Astrocyte of the spinal cord (primary cell): ENCODE results near the gene SLC4A8.

Experiments used
- DNase-seq: peaks from one replicate; pipeline ENCODE4 v3.0.0; 2011; ENCODE audit warnings: low read depth, low spot score
- H3K4me3 ChIP-seq: 2 replicates; pipeline ENCODE4 v1.5.1; 2011; ENCODE audit warnings: low read depth, mild to moderate bottlenecking, low read length, moderate library complexity
- in situ Hi-C: cut with HindIII; loops from 2 replicates; pipeline ENCODE4 v1.10.0; 2017; ENCODE audit warnings: low sequenced_read_pairs
- TF ChIP-seq, protein P1 (sequence below): IDR thresholded peaks from 2 replicates; pipeline ENCODE4 v1.5.1; 2012; ENCODE audit warnings: low read depth, mild to moderate bottlenecking, low read length, inconsistent platforms

The SLC4A8 gene

GRCh38 chr12:51434305-51434704, 9.7 kb downstream of the SLC4A8 start:
- DNase-seq, result no peak

DNA sequence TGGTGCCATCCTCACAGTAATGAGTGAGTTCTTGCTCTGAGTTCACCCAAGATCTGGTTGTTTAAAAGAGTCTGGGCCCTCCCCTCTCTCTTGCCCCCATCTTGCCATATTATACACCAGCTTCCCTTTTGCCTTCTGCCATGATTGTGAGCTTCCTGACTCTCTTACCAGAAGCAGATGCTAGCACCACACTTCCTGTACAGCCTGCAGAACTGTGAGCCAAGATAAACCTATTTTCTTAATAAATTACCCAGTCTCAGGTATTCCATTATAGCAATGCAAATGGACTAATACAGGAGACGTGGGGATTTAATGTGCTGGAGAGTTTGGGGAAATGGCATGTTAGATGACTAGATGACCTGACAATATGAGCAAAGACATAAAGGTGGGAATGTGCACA, 12.8 kb downstream of the SLC4A8 start:
- no peak overlapping the region for H3K4me3 ChIP-seq
- no peak for DNase-seq
- in situ Hi-C loops, result no loop called here
- TF ChIP-seq, protein P1, sequence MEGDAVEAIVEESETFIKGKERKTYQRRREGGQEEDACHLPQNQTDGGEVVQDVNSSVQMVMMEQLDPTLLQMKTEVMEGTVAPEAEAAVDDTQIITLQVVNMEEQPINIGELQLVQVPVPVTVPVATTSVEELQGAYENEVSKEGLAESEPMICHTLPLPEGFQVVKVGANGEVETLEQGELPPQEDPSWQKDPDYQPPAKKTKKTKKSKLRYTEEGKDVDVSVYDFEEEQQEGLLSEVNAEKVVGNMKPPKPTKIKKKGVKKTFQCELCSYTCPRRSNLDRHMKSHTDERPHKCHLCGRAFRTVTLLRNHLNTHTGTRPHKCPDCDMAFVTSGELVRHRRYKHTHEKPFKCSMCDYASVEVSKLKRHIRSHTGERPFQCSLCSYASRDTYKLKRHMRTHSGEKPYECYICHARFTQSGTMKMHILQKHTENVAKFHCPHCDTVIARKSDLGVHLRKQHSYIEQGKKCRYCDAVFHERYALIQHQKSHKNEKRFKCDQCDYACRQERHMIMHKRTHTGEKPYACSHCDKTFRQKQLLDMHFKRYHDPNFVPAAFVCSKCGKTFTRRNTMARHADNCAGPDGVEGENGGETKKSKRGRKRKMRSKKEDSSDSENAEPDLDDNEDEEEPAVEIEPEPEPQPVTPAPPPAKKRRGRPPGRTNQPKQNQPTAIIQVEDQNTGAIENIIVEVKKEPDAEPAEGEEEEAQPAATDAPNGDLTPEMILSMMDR, result no peak

More at GRCh38 chr12:51434305-51434704, 9.7 kb downstream of the SLC4A8 start:
- no peak overlapping the region for H3K4me3 ChIP-seq
- in situ Hi-C loops, result no loop called here
- TF ChIP-seq, protein P1, result no peak

DNA sequence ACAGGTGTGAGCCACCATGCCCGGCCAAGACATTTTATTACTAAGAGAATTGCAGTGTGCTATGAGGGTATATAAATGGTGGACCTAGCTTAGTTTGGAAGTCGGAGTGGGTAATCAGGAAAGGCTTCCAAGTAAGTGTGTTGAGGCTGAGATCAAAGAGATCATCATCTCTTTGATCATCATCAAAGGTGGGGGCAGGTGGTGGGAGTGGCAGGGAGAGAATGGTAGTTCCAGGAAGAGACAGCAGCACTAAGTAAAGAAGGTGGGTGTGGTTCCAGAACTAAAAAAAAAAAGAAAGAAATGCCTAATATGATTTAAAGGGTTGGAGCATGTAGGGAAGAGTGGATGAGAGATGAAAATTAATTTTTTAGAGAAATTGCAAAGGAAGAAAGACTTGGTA, 14.7 kb downstream of the SLC4A8 start:
- in situ Hi-C loops, result no loop called here
- no peak overlapping the region for H3K4me3 ChIP-seq
- TF ChIP-seq, protein P1, result no peak
- no peak for DNase-seq

DNA sequence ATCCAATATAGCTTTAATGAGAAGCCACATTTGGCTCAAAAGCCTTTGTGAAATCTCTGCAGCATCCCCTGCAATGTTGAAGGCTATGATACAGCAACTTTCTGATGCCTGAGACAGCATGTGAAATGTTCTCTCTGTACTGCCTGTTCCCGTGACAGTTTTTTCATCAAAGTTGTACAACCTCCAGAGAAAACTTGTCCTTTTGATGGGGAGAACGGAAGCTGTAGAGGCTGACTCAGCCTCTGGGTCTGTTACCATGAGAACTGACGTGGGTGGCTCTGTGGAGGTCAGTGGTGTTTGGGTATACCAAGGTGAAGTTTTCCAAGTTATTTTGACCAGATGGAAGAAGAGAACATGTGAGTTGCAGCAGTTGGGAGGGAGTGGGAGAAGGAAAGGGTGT, 17.0 kb downstream of the SLC4A8 start:
- H3K4me3 ChIP-seq, result no peak overlapping the region
- TF ChIP-seq, protein P1, result no peak
- peak; percentile 80 for DNase-seq
- in situ Hi-C loops, result no loop called here

- peak; percentile 57 for DNase-seq
- in situ Hi-C loops, result no loop called here
- TF ChIP-seq, protein P1, result no peak
- no peak overlapping the region for H3K4me3 ChIP-seq
Measured at GRCh38 chr12:51442324-51442723, 17.7 kb downstream of the SLC4A8 start.

DNA sequence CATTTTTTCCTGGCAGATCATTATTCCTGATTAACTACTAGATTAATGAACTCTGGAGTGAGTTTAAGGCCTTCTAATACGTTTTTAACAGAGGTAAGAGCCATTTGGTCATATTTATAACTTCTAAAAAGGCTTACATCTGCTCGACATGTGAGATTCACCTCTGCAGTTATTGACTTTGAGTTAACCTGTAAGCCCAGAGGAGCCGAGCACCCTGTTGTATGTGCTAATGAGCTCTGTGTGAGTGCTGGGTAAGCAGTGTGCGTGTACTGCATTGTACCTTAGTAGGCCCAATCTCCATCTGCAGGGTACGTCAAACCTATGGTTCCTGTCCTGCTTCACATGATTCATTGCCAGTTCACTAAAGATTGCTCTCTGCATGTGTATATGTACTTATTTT, 18.9 kb downstream of the SLC4A8 start:
- no peak overlapping the region for H3K4me3 ChIP-seq
- TF ChIP-seq, protein P1, result no peak
- in situ Hi-C loops, result no loop called here
- DNase-seq, result no peak

DNA sequence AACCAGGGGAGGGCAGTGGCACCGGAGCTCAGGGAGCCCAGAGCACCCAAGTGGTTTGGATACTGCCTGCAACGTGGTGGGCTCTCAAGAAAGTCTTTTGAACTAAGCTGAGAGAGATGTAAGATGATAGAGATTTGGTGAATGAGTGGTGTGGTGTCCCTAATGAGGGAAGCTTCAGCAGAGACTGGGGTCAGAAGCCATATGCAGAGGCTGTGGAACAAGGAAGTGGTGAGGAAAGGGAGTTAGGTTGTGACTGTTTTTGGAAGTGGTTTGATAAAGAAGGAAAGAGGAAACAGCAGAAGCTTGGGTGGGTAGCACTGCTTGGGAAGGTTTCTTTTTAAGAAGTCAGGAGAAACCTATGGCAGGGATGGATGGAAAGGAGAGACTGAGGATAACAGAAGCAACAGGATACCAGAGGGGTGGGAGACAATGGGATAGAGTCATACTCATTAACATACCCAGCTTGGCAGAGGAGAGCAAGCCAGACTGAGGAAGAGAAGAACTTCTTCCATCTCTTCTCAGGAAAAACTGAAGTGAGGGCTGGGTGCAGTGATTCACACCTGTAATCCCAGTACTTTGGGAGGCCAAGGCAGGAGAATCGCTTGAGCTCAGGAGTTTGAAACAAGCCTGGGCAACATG, 24.1 kb downstream of the SLC4A8 start:
- in situ Hi-C loops, result no loop called here
- DNase-seq, result no peak
- TF ChIP-seq, protein P1, result no peak
- no peak overlapping the region for H3K4me3 ChIP-seq
